ENCODE measurements around the gene RPS6KB1.

- no peak for TF ChIP-seq CTCF (IDR thresholded peaks at IDR 0.05 in 2 of 3, conservative IDR thresholded peaks at IDR 0.05 in 1 of 3; ENCODE audit: insufficient read depth in 2 of 3, low read depth in 1 of 3, low read length in 3 of 3)
- TF ChIP-seq ZNF76 (CRISPR knock-in tag; IDR thresholded peaks at IDR 0.05; ENCODE audit: borderline replicate concordance): peak; percentile 45; the same call in 1 of the 2 replicates
Measured at GRCh38 chr17:59892924-59893675, at the start of gene RPS6KB1, which contains the start of gene TUBD1.
